WTC11 (cell line): ENCODE results near the gene TMEM231. TPM values are rescaled to one million over a fixed set of nuclear protein-coding genes. Genes with fewer than 3 reads are reported as not detected.
A peak's percentile ranks its signal among the peaks of the same experiment; 100 is the strongest.

Experiments used
- ATAC-seq: fragments of 200-7000 bp; cut with Tn5 transposase; 2 replicates; pipeline ENCODE4 v1.10.0; 2021; ENCODE audit warnings: mild to moderate bottlenecking, moderate library complexity
- CTCF ChIA-PET: fragments of 300-600 bp; sonication (Branson Sonifier 250); formaldehyde crosslinking; loops from one replicate; lab custom pipeline; 2021; ENCODE audit warnings: antibody characterized with exemption; lab: Charles Lee
- POLR2A ChIA-PET: fragments of 350-600 bp; sonication (Branson Sonifier 250); formaldehyde crosslinking; loops from one replicate; lab custom pipeline; 2021; ENCODE audit warnings: antibody characterized with exemption; lab: Charles Lee
- DNase-seq: peaks from one replicate; pipeline ENCODE4 v3.0.0; 2021; ENCODE audit warnings: low spot score
- H3K27ac Mint-ChIP-seq: 2 replicates; pipeline ENCODE4 v1.8.0; 2021; ENCODE audit warnings: mixed read lengths
- H3K27me3 Mint-ChIP-seq: 2 replicates; pipeline ENCODE4 v1.8.0; 2021; ENCODE audit warnings: low read depth, mild to moderate bottlenecking, moderate library complexity, mixed read lengths
- H3K36me3 Mint-ChIP-seq: 2 replicates; pipeline ENCODE4 v1.8.0; 2021; ENCODE audit warnings: mixed read lengths
- H3K4me1 Mint-ChIP-seq: 2 replicates; pipeline ENCODE4 v1.8.0; 2022; ENCODE audit warnings: mixed read lengths
- H3K4me3 Mint-ChIP-seq: 2 replicates; pipeline ENCODE4 v1.8.0; 2021; ENCODE audit warnings: mild to moderate bottlenecking, moderate library complexity, mixed read lengths
- H3K9me3 Mint-ChIP-seq: 2 replicates; pipeline ENCODE4 v1.8.0; 2021; ENCODE audit warnings: mixed read lengths
- CBFB ChIP-seq: sonication (generic); formaldehyde crosslinking; IDR thresholded peaks from 2 replicates; pipeline ENCODE4 v1.8.1; 2022; ENCODE audit warnings: mild to moderate bottlenecking, low read depth, missing genetic modification reagents
- CREB1 ChIP-seq: sonication (generic); formaldehyde crosslinking; IDR thresholded peaks from 2 replicates; pipeline ENCODE4 v1.8.0; 2023; ENCODE audit warnings: mild to moderate bottlenecking, missing genetic modification reagents
- ESRRA ChIP-seq: sonication (generic); formaldehyde crosslinking; IDR thresholded peaks from 2 replicates; pipeline ENCODE4 v1.8.1; 2022; ENCODE audit warnings: mild to moderate bottlenecking, missing genetic modification reagents, borderline replicate concordance
- HMGA2 ChIP-seq: fragments of 250-450 bp; sonication (Bioruptor Pico); IDR thresholded peaks from 2 replicates; pipeline ENCODE4 v1.4.0; 2021; ENCODE audit warnings: mild to moderate bottlenecking, moderate library complexity
- IRF2 ChIP-seq: sonication (generic); formaldehyde crosslinking; IDR thresholded peaks from 2 replicates; pipeline ENCODE4 v1.8.0; 2022; ENCODE audit warnings: low read depth, missing genetic modification reagents, borderline replicate concordance
- MXD4 ChIP-seq: fragments of 250-450 bp; sonication (Bioruptor Pico); IDR thresholded peaks from 2 replicates; pipeline ENCODE4 v1.8.0; 2021; ENCODE audit warnings: mild to moderate bottlenecking, moderate library complexity, borderline replicate concordance
- NR1H2 ChIP-seq: sonication (generic); formaldehyde crosslinking; IDR thresholded peaks from 2 replicates; pipeline ENCODE4 v1.9.0; 2021; ENCODE audit warnings: mild to moderate bottlenecking, moderate library complexity, missing genetic modification reagents
- NR2C2 ChIP-seq: sonication (generic); formaldehyde crosslinking; IDR thresholded peaks from 2 replicates; pipeline ENCODE4 v1.8.0; 2022; ENCODE audit warnings: mild to moderate bottlenecking, missing genetic modification reagents
- NR3C1 ChIP-seq: sonication (generic); formaldehyde crosslinking; conservative IDR thresholded peaks from 2 replicates; pipeline ENCODE4 v1.8.1; 2023; ENCODE audit warnings: low read depth, mild to moderate bottlenecking, missing genetic modification reagents
- SMAD4 ChIP-seq: sonication (generic); formaldehyde crosslinking; IDR thresholded peaks from 2 replicates; pipeline ENCODE4 v1.8.0; 2022; ENCODE audit warnings: mild to moderate bottlenecking, missing genetic modification reagents
- TCF7 ChIP-seq: sonication (generic); formaldehyde crosslinking; IDR thresholded peaks from 2 replicates; pipeline ENCODE4 v1.8.0; 2022; ENCODE audit warnings: mild to moderate bottlenecking, low read depth, missing genetic modification reagents, moderate library complexity
- TEAD4 ChIP-seq: sonication (generic); formaldehyde crosslinking; IDR thresholded peaks from 2 replicates; pipeline ENCODE4 v1.8.0; 2022; ENCODE audit warnings: mild to moderate bottlenecking, missing genetic modification reagents
- ZNF219 ChIP-seq: sonication (generic); formaldehyde crosslinking; IDR thresholded peaks from 2 replicates; pipeline ENCODE4 v1.8.0; 2023; ENCODE audit warnings: missing genetic modification reagents, mild to moderate bottlenecking, borderline replicate concordance
- ZNF396 ChIP-seq: fragments of 250-450 bp; sonication (Bioruptor Pico); IDR thresholded peaks from 2 replicates; pipeline ENCODE4 v1.8.0; 2021; ENCODE audit warnings: mild to moderate bottlenecking, moderate library complexity, borderline replicate concordance
- ZNF416 ChIP-seq: fragments of 250-450 bp; sonication (Bioruptor Pico); IDR thresholded peaks from 2 replicates; pipeline ENCODE4 v1.9.0; 2021; ENCODE audit warnings: mild to moderate bottlenecking, inconsistent platforms
- total RNA-seq: library from RNA; stranded (reverse); gene quantifications from 3 replicates; pipeline ENCODE4 v1.2.3, GENCODE V29; 2021
- TF ChIP-seq, protein P1 (sequence below): sonication (generic); formaldehyde crosslinking; IDR thresholded peaks from 2 replicates; pipeline ENCODE4 v1.8.0; 2023; ENCODE audit warnings: missing genetic modification reagents, mild to moderate bottlenecking, borderline replicate concordance
- TF ChIP-seq, protein P2 (sequence below): sonication (generic); formaldehyde crosslinking; IDR thresholded peaks from 2 replicates; pipeline ENCODE4 v1.8.0; 2023; ENCODE audit warnings: mild to moderate bottlenecking, missing genetic modification reagents
- TF ChIP-seq, protein P3 (sequence below): sonication (generic); formaldehyde crosslinking; IDR thresholded peaks from 2 replicates; pipeline ENCODE4 v1.8.0; 2022; ENCODE audit warnings: missing genetic modification reagents
- TF ChIP-seq, protein P4 (sequence below): sonication (generic); formaldehyde crosslinking; IDR thresholded peaks from 2 replicates; pipeline ENCODE4 v1.8.1; 2023; ENCODE audit warnings: mild to moderate bottlenecking, moderate library complexity, missing genetic modification reagents
- TF ChIP-seq, protein P5 (sequence below): sonication (generic); formaldehyde crosslinking; conservative IDR thresholded peaks from 2 replicates; pipeline ENCODE4 v1.8.1; 2022; ENCODE audit warnings: mild to moderate bottlenecking, missing genetic modification reagents
- TF ChIP-seq, protein P6 (sequence below): sonication (generic); formaldehyde crosslinking; IDR thresholded peaks from 2 replicates; pipeline ENCODE4 v1.8.0; 2022; ENCODE audit warnings: mild to moderate bottlenecking, missing genetic modification reagents

The TMEM231 gene
- total RNA-seq, 1 experiment from 2014 or later, result 12.0 TPM

DNA sequence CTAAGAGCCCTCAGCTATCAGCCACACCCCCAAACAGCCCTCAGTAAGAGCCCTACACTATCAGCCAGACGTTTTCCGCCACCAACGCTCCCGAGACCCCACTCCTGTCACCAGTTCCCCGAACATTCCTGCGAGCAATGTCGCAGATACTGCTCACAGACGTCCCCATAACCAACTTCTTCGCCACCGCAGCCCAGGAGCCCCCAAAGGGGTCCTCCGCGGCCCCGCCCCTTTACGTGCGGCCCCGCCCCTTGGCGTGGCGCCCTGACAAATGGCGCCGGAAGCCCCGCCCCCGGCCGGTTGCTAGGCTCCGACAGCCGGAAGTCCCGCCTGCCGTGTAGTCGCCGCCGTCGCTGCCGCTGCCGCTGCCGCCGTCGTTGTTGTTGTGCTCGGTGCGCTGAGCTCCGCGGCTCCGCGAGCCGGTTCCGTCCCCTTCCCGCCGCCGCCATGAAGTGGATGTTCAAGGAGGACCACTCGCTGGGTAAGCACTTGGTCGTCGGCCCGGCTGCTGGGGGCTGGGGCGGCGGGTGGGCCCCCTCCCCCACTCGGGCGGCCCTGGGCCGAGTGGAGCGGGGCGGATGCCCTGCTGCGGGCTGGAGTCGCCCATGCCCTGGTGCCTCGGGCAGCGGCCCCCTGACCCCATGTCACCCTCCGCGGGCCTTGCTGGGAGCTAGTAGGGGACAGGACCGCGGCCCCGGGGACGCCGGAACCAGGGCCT is 10.1 kb upstream of the TMEM231 start, which contains the start of gene GABARAPL2:
TSS of gene GABARAPL2 (plus strand) at position 340 of the 718 bp plus-strand sequence. CDS start at position 448, 108 bp downstream.
- ATAC-seq (peak; percentile 78), DNase-seq (peak; percentile 95)
- ChIA-PET POLR2A (interaction anchor here (1.0 to 1.7 kb wide), 2 partner anchors 49 to 71 kb away, joined by 4 to 5 read pairs; partner anchors contain the start of gene CHST6), CTCF (interaction anchor here (0.7 to 3.5 kb wide), 9 partner anchors 16 to 101 kb away, joined by 3 to 20 read pairs (median 4); partner anchors contain the start of genes ADAT1 and CHST6)
- Mint-ChIP-seq H3K4me3 (peak within 1 kb of the TSS; percentile 100), H3K27me3 (no peaks in the 10 kb centered on the region), H3K4me1 (peaks cover 35% of the 10 kb centered on the region), H3K27ac (peak within 1 kb of the TSS; percentile 97), H3K36me3 (peaks cover 18% of the 10 kb centered on the region; the same call in 1 of the 2 replicates), H3K9me3 (no peaks in the 10 kb centered on the region)
- no peak for TF ChIP-seq CREB1 (CRISPR knock-in tag)
- TF ChIP-seq, protein P1, sequence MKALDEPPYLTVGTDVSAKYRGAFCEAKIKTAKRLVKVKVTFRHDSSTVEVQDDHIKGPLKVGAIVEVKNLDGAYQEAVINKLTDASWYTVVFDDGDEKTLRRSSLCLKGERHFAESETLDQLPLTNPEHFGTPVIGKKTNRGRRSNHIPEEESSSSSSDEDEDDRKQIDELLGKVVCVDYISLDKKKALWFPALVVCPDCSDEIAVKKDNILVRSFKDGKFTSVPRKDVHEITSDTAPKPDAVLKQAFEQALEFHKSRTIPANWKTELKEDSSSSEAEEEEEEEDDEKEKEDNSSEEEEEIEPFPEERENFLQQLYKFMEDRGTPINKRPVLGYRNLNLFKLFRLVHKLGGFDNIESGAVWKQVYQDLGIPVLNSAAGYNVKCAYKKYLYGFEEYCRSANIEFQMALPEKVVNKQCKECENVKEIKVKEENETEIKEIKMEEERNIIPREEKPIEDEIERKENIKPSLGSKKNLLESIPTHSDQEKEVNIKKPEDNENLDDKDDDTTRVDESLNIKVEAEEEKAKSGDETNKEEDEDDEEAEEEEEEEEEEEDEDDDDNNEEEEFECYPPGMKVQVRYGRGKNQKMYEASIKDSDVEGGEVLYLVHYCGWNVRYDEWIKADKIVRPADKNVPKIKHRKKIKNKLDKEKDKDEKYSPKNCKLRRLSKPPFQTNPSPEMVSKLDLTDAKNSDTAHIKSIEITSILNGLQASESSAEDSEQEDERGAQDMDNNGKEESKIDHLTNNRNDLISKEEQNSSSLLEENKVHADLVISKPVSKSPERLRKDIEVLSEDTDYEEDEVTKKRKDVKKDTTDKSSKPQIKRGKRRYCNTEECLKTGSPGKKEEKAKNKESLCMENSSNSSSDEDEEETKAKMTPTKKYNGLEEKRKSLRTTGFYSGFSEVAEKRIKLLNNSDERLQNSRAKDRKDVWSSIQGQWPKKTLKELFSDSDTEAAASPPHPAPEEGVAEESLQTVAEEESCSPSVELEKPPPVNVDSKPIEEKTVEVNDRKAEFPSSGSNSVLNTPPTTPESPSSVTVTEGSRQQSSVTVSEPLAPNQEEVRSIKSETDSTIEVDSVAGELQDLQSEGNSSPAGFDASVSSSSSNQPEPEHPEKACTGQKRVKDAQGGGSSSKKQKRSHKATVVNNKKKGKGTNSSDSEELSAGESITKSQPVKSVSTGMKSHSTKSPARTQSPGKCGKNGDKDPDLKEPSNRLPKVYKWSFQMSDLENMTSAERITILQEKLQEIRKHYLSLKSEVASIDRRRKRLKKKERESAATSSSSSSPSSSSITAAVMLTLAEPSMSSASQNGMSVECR (CRISPR knock-in tag), result peak; percentile 88; the same call in 1 of the 2 replicates
- TF ChIP-seq, protein P2, sequence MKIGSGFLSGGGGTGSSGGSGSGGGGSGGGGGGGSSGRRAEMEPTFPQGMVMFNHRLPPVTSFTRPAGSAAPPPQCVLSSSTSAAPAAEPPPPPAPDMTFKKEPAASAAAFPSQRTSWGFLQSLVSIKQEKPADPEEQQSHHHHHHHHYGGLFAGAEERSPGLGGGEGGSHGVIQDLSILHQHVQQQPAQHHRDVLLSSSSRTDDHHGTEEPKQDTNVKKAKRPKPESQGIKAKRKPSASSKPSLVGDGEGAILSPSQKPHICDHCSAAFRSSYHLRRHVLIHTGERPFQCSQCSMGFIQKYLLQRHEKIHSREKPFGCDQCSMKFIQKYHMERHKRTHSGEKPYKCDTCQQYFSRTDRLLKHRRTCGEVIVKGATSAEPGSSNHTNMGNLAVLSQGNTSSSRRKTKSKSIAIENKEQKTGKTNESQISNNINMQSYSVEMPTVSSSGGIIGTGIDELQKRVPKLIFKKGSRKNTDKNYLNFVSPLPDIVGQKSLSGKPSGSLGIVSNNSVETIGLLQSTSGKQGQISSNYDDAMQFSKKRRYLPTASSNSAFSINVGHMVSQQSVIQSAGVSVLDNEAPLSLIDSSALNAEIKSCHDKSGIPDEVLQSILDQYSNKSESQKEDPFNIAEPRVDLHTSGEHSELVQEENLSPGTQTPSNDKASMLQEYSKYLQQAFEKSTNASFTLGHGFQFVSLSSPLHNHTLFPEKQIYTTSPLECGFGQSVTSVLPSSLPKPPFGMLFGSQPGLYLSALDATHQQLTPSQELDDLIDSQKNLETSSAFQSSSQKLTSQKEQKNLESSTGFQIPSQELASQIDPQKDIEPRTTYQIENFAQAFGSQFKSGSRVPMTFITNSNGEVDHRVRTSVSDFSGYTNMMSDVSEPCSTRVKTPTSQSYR (CRISPR knock-in tag), result 0 out of 2 replicates have a peak, but pooled peaks have one; percentile 22
- TF ChIP-seq TCF7 (CRISPR knock-in tag), result no peak; the same call in 1 of the 2 replicates
- no peak for TF ChIP-seq HMGA2 (CRISPR knock-in tag)
- TF ChIP-seq, protein P3, sequence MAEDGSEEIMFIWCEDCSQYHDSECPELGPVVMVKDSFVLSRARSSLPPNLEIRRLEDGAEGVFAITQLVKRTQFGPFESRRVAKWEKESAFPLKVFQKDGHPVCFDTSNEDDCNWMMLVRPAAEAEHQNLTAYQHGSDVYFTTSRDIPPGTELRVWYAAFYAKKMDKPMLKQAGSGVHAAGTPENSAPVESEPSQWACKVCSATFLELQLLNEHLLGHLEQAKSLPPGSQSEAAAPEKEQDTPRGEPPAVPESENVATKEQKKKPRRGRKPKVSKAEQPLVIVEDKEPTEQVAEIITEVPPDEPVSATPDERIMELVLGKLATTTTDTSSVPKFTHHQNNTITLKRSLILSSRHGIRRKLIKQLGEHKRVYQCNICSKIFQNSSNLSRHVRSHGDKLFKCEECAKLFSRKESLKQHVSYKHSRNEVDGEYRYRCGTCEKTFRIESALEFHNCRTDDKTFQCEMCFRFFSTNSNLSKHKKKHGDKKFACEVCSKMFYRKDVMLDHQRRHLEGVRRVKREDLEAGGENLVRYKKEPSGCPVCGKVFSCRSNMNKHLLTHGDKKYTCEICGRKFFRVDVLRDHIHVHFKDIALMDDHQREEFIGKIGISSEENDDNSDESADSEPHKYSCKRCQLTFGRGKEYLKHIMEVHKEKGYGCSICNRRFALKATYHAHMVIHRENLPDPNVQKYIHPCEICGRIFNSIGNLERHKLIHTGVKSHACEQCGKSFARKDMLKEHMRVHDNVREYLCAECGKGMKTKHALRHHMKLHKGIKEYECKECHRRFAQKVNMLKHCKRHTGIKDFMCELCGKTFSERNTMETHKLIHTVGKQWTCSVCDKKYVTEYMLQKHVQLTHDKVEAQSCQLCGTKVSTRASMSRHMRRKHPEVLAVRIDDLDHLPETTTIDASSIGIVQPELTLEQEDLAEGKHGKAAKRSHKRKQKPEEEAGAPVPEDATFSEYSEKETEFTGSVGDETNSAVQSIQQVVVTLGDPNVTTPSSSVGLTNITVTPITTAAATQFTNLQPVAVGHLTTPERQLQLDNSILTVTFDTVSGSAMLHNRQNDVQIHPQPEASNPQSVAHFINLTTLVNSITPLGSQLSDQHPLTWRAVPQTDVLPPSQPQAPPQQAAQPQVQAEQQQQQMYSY (CRISPR knock-in tag), result no peak
- TF ChIP-seq CBFB, result no peak
- no peak for TF ChIP-seq NR1H2 (CRISPR knock-in tag)
- no peak for TF ChIP-seq ZNF219 (CRISPR knock-in tag)
- TF ChIP-seq, protein P4, sequence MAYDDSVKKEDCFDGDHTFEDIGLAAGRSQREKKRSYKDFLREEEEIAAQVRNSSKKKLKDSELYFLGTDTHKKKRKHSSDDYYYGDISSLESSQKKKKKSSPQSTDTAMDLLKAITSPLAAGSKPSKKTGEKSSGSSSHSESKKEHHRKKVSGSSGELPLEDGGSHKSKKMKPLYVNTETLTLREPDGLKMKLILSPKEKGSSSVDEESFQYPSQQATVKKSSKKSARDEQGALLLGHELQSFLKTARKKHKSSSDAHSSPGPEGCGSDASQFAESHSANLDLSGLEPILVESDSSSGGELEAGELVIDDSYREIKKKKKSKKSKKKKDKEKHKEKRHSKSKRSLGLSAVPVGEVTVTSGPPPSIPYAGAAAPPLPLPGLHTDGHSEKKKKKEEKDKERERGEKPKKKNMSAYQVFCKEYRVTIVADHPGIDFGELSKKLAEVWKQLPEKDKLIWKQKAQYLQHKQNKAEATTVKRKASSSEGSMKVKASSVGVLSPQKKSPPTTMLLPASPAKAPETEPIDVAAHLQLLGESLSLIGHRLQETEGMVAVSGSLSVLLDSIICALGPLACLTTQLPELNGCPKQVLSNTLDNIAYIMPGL, result no peak
- no peak for TF ChIP-seq ZNF416 (CRISPR knock-in tag)
- TF ChIP-seq SMAD4, result 0 out of 2 replicates have a peak, but pooled peaks have one; percentile 21
- TF ChIP-seq, protein P5, sequence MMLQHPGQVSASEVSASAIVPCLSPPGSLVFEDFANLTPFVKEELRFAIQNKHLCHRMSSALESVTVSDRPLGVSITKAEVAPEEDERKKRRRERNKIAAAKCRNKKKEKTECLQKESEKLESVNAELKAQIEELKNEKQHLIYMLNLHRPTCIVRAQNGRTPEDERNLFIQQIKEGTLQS (CRISPR knock-in tag), result no peak
- no peak for TF ChIP-seq NR3C1 (CRISPR knock-in tag)
- TF ChIP-seq TEAD4 (CRISPR knock-in tag), result no peak
- TF ChIP-seq, protein P6, sequence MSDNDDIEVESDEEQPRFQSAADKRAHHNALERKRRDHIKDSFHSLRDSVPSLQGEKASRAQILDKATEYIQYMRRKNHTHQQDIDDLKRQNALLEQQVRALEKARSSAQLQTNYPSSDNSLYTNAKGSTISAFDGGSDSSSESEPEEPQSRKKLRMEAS, result 0 out of 2 replicates have a peak, but pooled peaks have one; percentile 39
- no peak for TF ChIP-seq NR2C2
- TF ChIP-seq ZNF396 (CRISPR knock-in tag), result no peak
- TF ChIP-seq ESRRA (CRISPR knock-in tag), result no peak
- 0 out of 2 replicates have a peak, but pooled peaks have one; percentile 31 for TF ChIP-seq IRF2 (CRISPR knock-in tag)
- no peak for TF ChIP-seq MXD4 (CRISPR knock-in tag)
